ENCODE results near the gene DUSP15.
A peak's percentile ranks its signal among the peaks of the same experiment; 100 is the strongest.

The DUSP15 gene

DNA sequence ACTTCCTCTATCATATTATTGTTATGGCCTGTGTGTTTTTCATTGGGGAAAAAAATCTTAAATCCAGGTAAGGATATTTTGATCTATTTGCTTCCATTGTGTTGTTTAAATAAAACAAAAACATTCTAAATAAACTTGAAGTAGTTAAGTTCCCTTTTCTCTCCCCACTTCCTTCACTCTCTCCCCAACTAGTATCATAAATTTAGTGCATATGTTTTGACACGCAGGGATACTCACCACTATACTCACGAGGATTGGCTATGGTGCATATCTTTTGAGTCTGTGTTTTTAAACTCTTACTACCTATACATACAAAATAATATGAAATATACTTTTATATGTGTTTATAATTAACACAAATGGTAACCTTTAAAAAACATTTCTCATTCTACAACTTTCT lies 5.3 kb upstream of the DUSP15 start:
- Histone ChIP-seq H3K9me3 (ENCODE audit: control extremely low read depth in 1 of 5, control insufficient read depth in 4 of 5, insufficient read depth in 2 of 5, low read depth in 1 of 5, low read length in 4 of 5) (no peaks in the 10 kb centered on the region), H3K27ac (ENCODE audit: insufficient read depth in 1 of 2, low read depth in 1 of 2, low read length in 2 of 2, poor library complexity in 1 of 2, severe bottlenecking in 2 of 2) (no peak overlapping the region), H3K4me3 (ENCODE audit: control insufficient read depth in 1 of 7, extremely low read depth in 1 of 7, insufficient read depth in 4 of 7, low read depth in 2 of 7, low read length in 6 of 7) (no peak overlapping the region), H3K27me3 (replicated peaks in 2 of 5; ENCODE audit: control insufficient read depth in 4 of 5, insufficient read depth in 5 of 5, low read length in 4 of 5) (no peaks in the 10 kb centered on the region), H3K4me1 (ENCODE audit: control extremely low read depth in 1 of 4, control insufficient read depth in 4 of 4, insufficient read depth in 4 of 4, low read length in 3 of 4) (peaks cover 0 to 25% (median 14%) of the 10 kb centered on the region in 4 experiments), H3K36me3 (ENCODE audit: control insufficient read depth in 4 of 4, insufficient read depth in 4 of 4, low read length in 3 of 4) (no peaks in the 10 kb centered on the region)
- ChIA-PET CTCF (no interaction called here), POLR2A (no interaction called here)
- no CpG with 5 or more reads among the region's 2 CpGs for WGBS (ENCODE audit: insufficient coverage)
- peak in 2 of 3 donors; percentile 53 to 62 for DNase-seq

GRCh38 chr20:31872406-31872805 lies 2.1 kb upstream of the DUSP15 start:
- POLR2A ChIA-PET, result no interaction called here
- WGBS (ENCODE audit: insufficient coverage), result 100% methylated on average over 2 of the region's 6 CpGs
- H3K27ac ChIP-seq (ENCODE audit: insufficient read depth in 1 of 2, low read depth in 1 of 2, low read length in 2 of 2, poor library complexity in 1 of 2, severe bottlenecking in 2 of 2), result no peak overlapping the region
- no peaks in the 10 kb centered on the region for H3K36me3 ChIP-seq (ENCODE audit: control insufficient read depth in 4 of 4, insufficient read depth in 4 of 4, low read length in 3 of 4)
- CTCF ChIA-PET, result interaction anchor here (1.3 to 2.0 kb wide), 3 partner anchors 20 to 69 kb away, joined by 4 to 10 read pairs (median 6); no protein-coding TSS in a partner anchor
- no peak overlapping the region for H3K4me3 ChIP-seq (ENCODE audit: control insufficient read depth in 1 of 7, extremely low read depth in 1 of 7, insufficient read depth in 4 of 7, low read depth in 2 of 7, low read length in 6 of 7)
- no peak for DNase-seq
- H3K4me1 ChIP-seq (ENCODE audit: control extremely low read depth in 1 of 4, control insufficient read depth in 4 of 4, insufficient read depth in 4 of 4, low read length in 3 of 4), result peaks cover 0 to 36% (median 30%) of the 10 kb centered on the region in 4 experiments
- no peaks in the 10 kb centered on the region for H3K9me3 ChIP-seq (ENCODE audit: control extremely low read depth in 1 of 5, control insufficient read depth in 4 of 5, insufficient read depth in 2 of 5, low read depth in 1 of 5, low read length in 4 of 5)
- H3K27me3 ChIP-seq (replicated peaks in 2 of 5; ENCODE audit: control insufficient read depth in 4 of 5, insufficient read depth in 5 of 5, low read length in 4 of 5), result no peaks in the 10 kb centered on the region

DNA sequence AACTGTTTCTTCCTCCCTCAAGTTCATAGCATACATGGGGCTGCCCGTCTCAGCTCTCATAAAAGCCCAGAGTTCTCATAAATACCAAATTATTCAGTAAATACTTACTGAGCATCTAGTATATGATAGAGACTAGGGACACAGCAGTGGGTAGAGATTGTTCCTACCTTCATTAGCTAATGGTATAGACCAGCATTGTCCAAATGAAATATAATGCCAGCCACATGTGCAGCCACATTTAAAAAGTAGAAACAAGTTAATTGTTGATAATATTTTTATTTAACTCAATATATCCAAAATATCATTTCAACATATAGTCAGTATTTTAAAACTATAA lies 1.3 kb upstream of the DUSP15 start:
- Histone ChIP-seq H3K27ac (ENCODE audit: insufficient read depth in 1 of 2, low read depth in 1 of 2, low read length in 2 of 2, poor library complexity in 1 of 2, severe bottlenecking in 2 of 2) (no peak overlapping the region), H3K36me3 (ENCODE audit: control insufficient read depth in 4 of 4, insufficient read depth in 4 of 4, low read length in 3 of 4) (no peaks in the 10 kb centered on the region), H3K27me3 (replicated peaks in 2 of 5; ENCODE audit: control insufficient read depth in 4 of 5, insufficient read depth in 5 of 5, low read length in 4 of 5) (no peaks in the 10 kb centered on the region), H3K4me1 (ENCODE audit: control extremely low read depth in 1 of 4, control insufficient read depth in 4 of 4, insufficient read depth in 4 of 4, low read length in 3 of 4) (peaks cover 0 to 36% (median 30%) of the 10 kb centered on the region in 4 experiments), H3K4me3 (ENCODE audit: control insufficient read depth in 1 of 7, extremely low read depth in 1 of 7, insufficient read depth in 4 of 7, low read depth in 2 of 7, low read length in 6 of 7) (no peak overlapping the region), H3K9me3 (ENCODE audit: control extremely low read depth in 1 of 5, control insufficient read depth in 4 of 5, insufficient read depth in 2 of 5, low read depth in 1 of 5, low read length in 4 of 5) (no peaks in the 10 kb centered on the region)
- CTCF ChIA-PET, result interaction anchor here (0.8 to 2.0 kb wide), 6 partner anchors 17 to 70 kb away, joined by 3 to 10 read pairs (median 4); no protein-coding TSS in a partner anchor
- no CpG with 5 or more reads among the region's 1 CpG for WGBS (ENCODE audit: insufficient coverage)
- POLR2A ChIA-PET, result interaction anchor here (0.7 kb wide), 1 partner anchor 16 kb away, joined by 3 read pairs; no protein-coding TSS in a partner anchor
- DNase-seq, result no peak

- no peak overlapping the region for H3K27ac ChIP-seq (ENCODE audit: insufficient read depth in 1 of 2, low read depth in 1 of 2, low read length in 2 of 2, poor library complexity in 1 of 2, severe bottlenecking in 2 of 2)
- no peaks in the 10 kb centered on the region for H3K9me3 ChIP-seq (ENCODE audit: control extremely low read depth in 1 of 5, control insufficient read depth in 4 of 5, insufficient read depth in 2 of 5, low read depth in 1 of 5, low read length in 4 of 5)
- peaks cover 0 to 36% (median 30%) of the 10 kb centered on the region in 4 experiments for H3K4me1 ChIP-seq (ENCODE audit: control extremely low read depth in 1 of 4, control insufficient read depth in 4 of 4, insufficient read depth in 4 of 4, low read length in 3 of 4)
- WGBS (ENCODE audit: insufficient coverage), result under 1% methylated on average over 22 of the region's 24 CpGs
- no peaks in the 10 kb centered on the region for H3K36me3 ChIP-seq (ENCODE audit: control insufficient read depth in 4 of 4, insufficient read depth in 4 of 4, low read length in 3 of 4)
- CTCF ChIA-PET, result interaction anchor here (0.8 to 2.0 kb wide), 6 partner anchors 16 to 71 kb away, joined by 3 to 10 read pairs (median 4); no protein-coding TSS in a partner anchor
- no peak for DNase-seq
- POLR2A ChIA-PET, result interaction anchor here (0.7 kb wide), 1 partner anchor 16 kb away, joined by 3 read pairs; no protein-coding TSS in a partner anchor
- no peaks in the 10 kb centered on the region for H3K27me3 ChIP-seq (replicated peaks in 2 of 5; ENCODE audit: control insufficient read depth in 4 of 5, insufficient read depth in 5 of 5, low read length in 4 of 5)
- peak overlapping the region; percentile 50 to 93 (median 77) for H3K4me3 ChIP-seq (ENCODE audit: control insufficient read depth in 1 of 7, extremely low read depth in 1 of 7, insufficient read depth in 4 of 7, low read depth in 2 of 7, low read length in 6 of 7)
Observed at GRCh38 chr20:31870726-31871617, 645 bp upstream of the DUSP15 start.

DNA sequence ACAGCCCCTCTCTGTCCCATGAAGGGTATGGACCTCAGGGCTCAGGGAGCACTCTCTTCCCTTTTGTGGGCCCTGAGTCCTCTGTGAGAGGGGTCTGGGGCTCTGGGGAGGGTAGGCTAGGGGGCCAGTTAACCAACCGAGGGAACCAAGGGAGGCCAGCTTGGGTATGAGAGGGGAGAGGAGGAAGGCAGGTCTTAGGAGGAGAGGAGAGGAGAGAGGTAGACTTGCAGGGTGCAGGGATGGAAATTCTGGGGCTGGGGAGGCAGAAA lies 720 bp downstream of the DUSP15 start:
- 10% methylated on average over 1 of the region's 1 CpG for WGBS (ENCODE audit: insufficient coverage)
- POLR2A ChIA-PET, result interaction anchor here (1.0 kb wide), 1 partner anchor 51 kb away, joined by 3 read pairs; no protein-coding TSS in a partner anchor

DNA sequence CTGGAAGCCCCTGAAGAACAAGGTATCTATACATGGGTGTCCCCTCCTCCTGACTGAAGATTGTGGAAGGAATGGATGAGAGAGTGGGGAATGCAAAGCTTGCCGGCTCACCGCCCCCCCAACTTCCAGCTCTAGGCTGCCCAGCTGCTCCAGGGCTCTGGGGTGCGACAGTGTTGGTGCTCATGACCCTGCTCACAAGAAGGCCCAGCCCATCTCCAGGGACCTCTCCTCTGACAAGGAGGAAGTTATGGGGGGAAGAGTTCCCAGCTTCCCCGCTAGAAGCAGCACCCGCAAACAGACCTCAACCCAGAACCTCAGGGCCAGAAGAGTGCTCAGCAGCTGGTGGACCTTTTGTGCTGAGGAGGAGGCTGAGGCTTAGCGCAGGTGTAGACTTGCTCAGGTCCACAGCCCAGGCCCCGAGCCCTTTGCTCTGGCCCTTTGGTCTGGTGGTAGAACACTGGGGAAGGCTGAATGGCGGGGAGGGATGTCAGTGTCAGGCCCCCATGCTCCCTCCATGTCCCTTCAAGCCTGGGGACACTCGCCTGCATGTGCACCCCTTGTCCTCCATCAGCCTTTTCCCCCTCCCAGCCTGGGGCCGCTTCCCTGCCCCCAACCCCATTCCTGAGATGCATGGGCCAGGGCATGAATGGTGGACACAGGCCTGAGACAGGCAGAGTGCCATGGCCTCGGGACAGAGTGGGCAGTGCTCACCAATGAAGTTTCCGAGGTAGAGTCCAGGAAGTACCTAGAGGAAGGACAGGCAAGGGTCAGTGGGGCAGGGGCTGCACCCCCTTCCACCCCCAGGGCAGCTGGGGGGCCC lies 1.3 kb downstream of the DUSP15 start:
- H3K36me3 ChIP-seq (ENCODE audit: control insufficient read depth in 4 of 4, insufficient read depth in 4 of 4, low read length in 3 of 4), result no peaks in the 10 kb centered on the region
- H3K27me3 ChIP-seq (replicated peaks in 2 of 5; ENCODE audit: control insufficient read depth in 4 of 5, insufficient read depth in 5 of 5, low read length in 4 of 5), result no peaks in the 10 kb centered on the region
- ChIA-PET CTCF (interaction anchor here (1.0 to 1.7 kb wide), 9 partner anchors 9 to 224 kb away, joined by 3 to 6 read pairs (median 4); partner anchors contain the start of gene PDRG1), POLR2A (interaction anchor here (1.0 kb wide), 1 partner anchor 52 kb away, joined by 3 read pairs; no protein-coding TSS in a partner anchor)
- H3K4me1 ChIP-seq (ENCODE audit: control extremely low read depth in 1 of 4, control insufficient read depth in 4 of 4, insufficient read depth in 4 of 4, low read length in 3 of 4), result peaks cover 0 to 29% (median 24%) of the 10 kb centered on the region in 4 experiments
- DNase-seq, result peak in 2 of 3 donors; percentile 40 to 49
- H3K9me3 ChIP-seq (ENCODE audit: control extremely low read depth in 1 of 5, control insufficient read depth in 4 of 5, insufficient read depth in 2 of 5, low read depth in 1 of 5, low read length in 4 of 5), result no peaks in the 10 kb centered on the region
- H3K4me3 ChIP-seq (ENCODE audit: control insufficient read depth in 1 of 7, extremely low read depth in 1 of 7, insufficient read depth in 4 of 7, low read depth in 2 of 7, low read length in 6 of 7), result peak overlapping the region in 5 of 7 experiments; percentile 4 to 93 (median 77)
- no peak overlapping the region for H3K27ac ChIP-seq (ENCODE audit: insufficient read depth in 1 of 2, low read depth in 1 of 2, low read length in 2 of 2, poor library complexity in 1 of 2, severe bottlenecking in 2 of 2)
- 63% methylated on average over 7 of the region's 12 CpGs for whole genome bisulfite sequencing (ENCODE audit: insufficient coverage)

More for the DNA sequence above, 720 bp downstream of the DUSP15 start:
- CTCF ChIA-PET, result interaction anchor here (1.4 kb wide), 2 partner anchors 16 to 30 kb away, joined by 3 to 6 read pairs; no protein-coding TSS in a partner anchor
- Histone ChIP-seq H3K27me3 (replicated peaks in 2 of 5; ENCODE audit: control insufficient read depth in 4 of 5, insufficient read depth in 5 of 5, low read length in 4 of 5) (no peaks in the 10 kb centered on the region), H3K4me1 (ENCODE audit: control extremely low read depth in 1 of 4, control insufficient read depth in 4 of 4, insufficient read depth in 4 of 4, low read length in 3 of 4) (peaks cover 0 to 28% (median 24%) of the 10 kb centered on the region in 4 experiments), H3K36me3 (ENCODE audit: control insufficient read depth in 4 of 4, insufficient read depth in 4 of 4, low read length in 3 of 4) (no peaks in the 10 kb centered on the region), H3K9me3 (ENCODE audit: control extremely low read depth in 1 of 5, control insufficient read depth in 4 of 5, insufficient read depth in 2 of 5, low read depth in 1 of 5, low read length in 4 of 5) (no peaks in the 10 kb centered on the region), H3K4me3 (ENCODE audit: control insufficient read depth in 1 of 7, extremely low read depth in 1 of 7, insufficient read depth in 4 of 7, low read depth in 2 of 7, low read length in 6 of 7) (peak overlapping the region; percentile 50 to 93 (median 77)), H3K27ac (ENCODE audit: insufficient read depth in 1 of 2, low read depth in 1 of 2, low read length in 2 of 2, poor library complexity in 1 of 2, severe bottlenecking in 2 of 2) (no peak overlapping the region)
- DNase-seq, result no peak
